Endothelial cell (in vitro differentiated cells): ENCODE measurements around the gene EPHA4. TPM values are rescaled to one million over a fixed set of nuclear protein-coding genes. Genes with fewer than 3 reads are reported as not detected.
A peak's percentile ranks its signal among the peaks of the same experiment; 100 is the strongest.

Source experiments
- DNase-seq: peaks from one replicate; pipeline ENCODE4 v3.0.0; 2021; ENCODE audit warnings: low spot score
- H3K27ac Mint-ChIP-seq: one replicate; pipeline ENCODE4 v1.8.0; 2021; ENCODE audit warnings: mixed read lengths, inconsistent platforms; ENCODE audit not compliant: unreplicated experiment
- H3K27me3 Mint-ChIP-seq: one replicate; pipeline ENCODE4 v1.8.0; 2021; ENCODE audit warnings: mild to moderate bottlenecking, moderate library complexity, mixed read lengths, inconsistent platforms; ENCODE audit not compliant: unreplicated experiment
- H3K36me3 Mint-ChIP-seq: one replicate; pipeline ENCODE4 v1.8.0; 2021; ENCODE audit warnings: mild to moderate bottlenecking, low read depth, mixed read lengths, inconsistent platforms; ENCODE audit not compliant: unreplicated experiment
- H3K4me1 Mint-ChIP-seq: one replicate; pipeline ENCODE4 v1.8.0; 2021; ENCODE audit warnings: mild to moderate bottlenecking, mixed read lengths, inconsistent platforms; ENCODE audit not compliant: unreplicated experiment
- H3K4me3 Mint-ChIP-seq: one replicate; pipeline ENCODE4 v1.8.0; 2021; ENCODE audit warnings: mild to moderate bottlenecking, mixed read lengths, inconsistent platforms; ENCODE audit not compliant: unreplicated experiment
- H3K9me3 Mint-ChIP-seq: one replicate; pipeline ENCODE4 v1.8.0; 2021; ENCODE audit warnings: mixed read lengths, inconsistent platforms; ENCODE audit not compliant: unreplicated experiment
- total RNA-seq: library from RNA; stranded (reverse); fragmentation: NEBNext Ultra II Directional; extraction: Animal tissue kit (Norgen Biotek cat#: 25700); gene quantifications from one replicate; pipeline ENCODE4 v1.2.1, GENCODE V29; 2021; ENCODE audit not compliant: unreplicated experiment
- TF ChIP-seq, protein P1 (sequence below): fragments of 200-600 bp; sonication (generic); IDR thresholded peaks from one replicate; pipeline ENCODE4 v1.5.0; 2021; ENCODE audit warnings: antibody characterized with exemption; ENCODE audit not compliant: unreplicated experiment

Gene EPHA4
- total RNA-seq, 1 donor from 2014 or later = 62.0 TPM

DNA sequence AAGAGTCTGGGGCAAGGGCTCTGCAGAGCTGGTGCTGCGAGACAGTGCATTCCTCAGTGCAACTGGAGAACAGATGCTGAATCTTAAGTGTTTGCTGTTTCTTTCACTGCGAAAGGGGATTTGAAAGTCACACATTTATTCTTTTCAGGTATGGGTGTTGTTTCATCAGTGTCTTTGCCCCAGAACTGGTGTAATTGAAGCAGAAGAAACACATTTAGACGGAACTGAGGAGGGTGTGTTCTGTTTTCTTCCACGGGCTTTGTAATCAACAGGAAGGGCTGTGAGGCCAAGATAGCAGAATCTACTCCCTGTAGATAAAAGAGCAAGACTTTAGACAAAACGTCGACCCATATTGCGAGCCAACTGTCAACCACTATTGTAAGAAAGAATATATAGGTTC is 151.9 kb downstream of the EPHA4 start:
- H3K27ac Mint-ChIP-seq = peak overlapping the region; percentile 48
- peak overlapping the region; percentile 49 for H3K4me3 Mint-ChIP-seq
- peak; percentile 8 for DNase-seq
- peaks cover 19% of the 10 kb centered on the region for H3K4me1 Mint-ChIP-seq
- no peaks in the 10 kb centered on the region for H3K9me3 Mint-ChIP-seq
- peaks cover 32% of the 10 kb centered on the region for H3K36me3 Mint-ChIP-seq
- H3K27me3 Mint-ChIP-seq = no peaks in the 10 kb centered on the region
- TF ChIP-seq, protein P1, sequence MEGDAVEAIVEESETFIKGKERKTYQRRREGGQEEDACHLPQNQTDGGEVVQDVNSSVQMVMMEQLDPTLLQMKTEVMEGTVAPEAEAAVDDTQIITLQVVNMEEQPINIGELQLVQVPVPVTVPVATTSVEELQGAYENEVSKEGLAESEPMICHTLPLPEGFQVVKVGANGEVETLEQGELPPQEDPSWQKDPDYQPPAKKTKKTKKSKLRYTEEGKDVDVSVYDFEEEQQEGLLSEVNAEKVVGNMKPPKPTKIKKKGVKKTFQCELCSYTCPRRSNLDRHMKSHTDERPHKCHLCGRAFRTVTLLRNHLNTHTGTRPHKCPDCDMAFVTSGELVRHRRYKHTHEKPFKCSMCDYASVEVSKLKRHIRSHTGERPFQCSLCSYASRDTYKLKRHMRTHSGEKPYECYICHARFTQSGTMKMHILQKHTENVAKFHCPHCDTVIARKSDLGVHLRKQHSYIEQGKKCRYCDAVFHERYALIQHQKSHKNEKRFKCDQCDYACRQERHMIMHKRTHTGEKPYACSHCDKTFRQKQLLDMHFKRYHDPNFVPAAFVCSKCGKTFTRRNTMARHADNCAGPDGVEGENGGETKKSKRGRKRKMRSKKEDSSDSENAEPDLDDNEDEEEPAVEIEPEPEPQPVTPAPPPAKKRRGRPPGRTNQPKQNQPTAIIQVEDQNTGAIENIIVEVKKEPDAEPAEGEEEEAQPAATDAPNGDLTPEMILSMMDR = no peak

DNA sequence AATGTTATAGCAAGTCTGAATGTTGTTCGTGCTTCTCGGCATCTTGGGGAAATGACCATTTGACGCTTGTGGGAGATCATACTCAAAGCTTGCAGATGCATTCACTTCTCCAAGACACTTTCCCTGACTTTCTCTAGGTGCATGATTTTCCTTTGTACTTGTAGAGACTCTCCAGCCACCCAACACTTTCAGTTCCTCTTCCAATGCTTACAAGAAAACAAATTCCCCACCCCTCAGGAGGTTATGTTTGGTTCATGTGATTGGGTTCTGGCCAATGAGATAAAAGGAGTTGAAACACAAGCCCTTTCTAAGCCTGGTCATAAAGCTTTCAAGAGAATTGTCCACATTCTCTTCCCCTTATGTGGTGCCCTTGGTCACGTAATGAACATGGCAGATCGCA is 156.3 kb downstream of the EPHA4 start:
- H3K27me3 Mint-ChIP-seq = no peaks in the 10 kb centered on the region
- peaks cover 13% of the 10 kb centered on the region for H3K36me3 Mint-ChIP-seq
- TF ChIP-seq, protein P1 = no peak
- H3K9me3 Mint-ChIP-seq = no peaks in the 10 kb centered on the region
- H3K27ac Mint-ChIP-seq = no peak overlapping the region
- DNase-seq = no peak
- no peak overlapping the region for H3K4me3 Mint-ChIP-seq
- H3K4me1 Mint-ChIP-seq = peaks cover 7% of the 10 kb centered on the region

DNA sequence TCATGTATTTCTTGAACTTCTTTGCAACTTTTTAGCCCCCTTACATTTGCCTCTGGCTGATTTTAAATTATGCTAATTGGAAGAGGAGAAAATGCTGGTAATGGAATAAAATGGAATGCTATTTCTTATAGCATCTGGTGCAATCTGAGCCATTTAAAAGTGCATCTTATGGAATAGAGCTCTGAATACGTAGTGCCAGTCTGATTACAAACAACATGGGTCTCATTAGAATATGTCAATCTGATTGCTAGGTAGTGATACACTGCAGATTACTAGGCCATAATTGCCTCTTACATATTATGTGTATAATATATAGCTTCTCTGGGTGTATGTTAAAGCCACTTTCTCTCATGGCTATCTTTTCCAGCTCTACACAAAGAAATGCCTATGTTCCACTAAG is 159.1 kb downstream of the EPHA4 start:
- TF ChIP-seq, protein P1 = no peak
- Mint-ChIP-seq H3K4me3 (no peak overlapping the region), H3K27me3 (no peaks in the 10 kb centered on the region), H3K9me3 (no peaks in the 10 kb centered on the region), H3K36me3 (peaks cover 3% of the 10 kb centered on the region), H3K4me1 (no peaks in the 10 kb centered on the region), H3K27ac (no peak overlapping the region)
- DNase-seq = no peak

DNA sequence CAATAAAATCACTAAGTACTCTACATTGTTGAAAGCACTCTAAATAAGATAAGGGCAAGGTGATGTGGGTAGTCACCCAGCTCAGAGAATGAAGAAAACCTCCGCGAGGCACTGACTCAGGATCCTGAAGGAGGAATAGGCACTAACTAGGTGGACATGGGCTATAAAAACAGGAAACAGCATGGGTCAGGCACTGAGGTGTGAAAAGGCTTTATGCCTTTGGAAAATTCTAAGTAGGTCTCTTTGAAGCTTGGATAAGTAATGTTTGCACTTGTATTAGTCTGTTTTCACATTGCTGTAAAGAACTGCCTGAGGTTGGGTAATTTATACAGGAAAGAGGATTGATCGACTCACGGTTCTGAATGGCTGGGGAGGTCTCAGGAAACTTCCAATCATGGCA is 161.6 kb downstream of the EPHA4 start:
- no peak for DNase-seq
- H3K27me3 Mint-ChIP-seq = no peaks in the 10 kb centered on the region
- no peaks in the 10 kb centered on the region for H3K9me3 Mint-ChIP-seq
- no peaks in the 10 kb centered on the region for H3K4me1 Mint-ChIP-seq
- TF ChIP-seq, protein P1 = no peak
- H3K4me3 Mint-ChIP-seq = no peak overlapping the region
- H3K27ac Mint-ChIP-seq = no peak overlapping the region
- H3K36me3 Mint-ChIP-seq = no peaks in the 10 kb centered on the region

DNA sequence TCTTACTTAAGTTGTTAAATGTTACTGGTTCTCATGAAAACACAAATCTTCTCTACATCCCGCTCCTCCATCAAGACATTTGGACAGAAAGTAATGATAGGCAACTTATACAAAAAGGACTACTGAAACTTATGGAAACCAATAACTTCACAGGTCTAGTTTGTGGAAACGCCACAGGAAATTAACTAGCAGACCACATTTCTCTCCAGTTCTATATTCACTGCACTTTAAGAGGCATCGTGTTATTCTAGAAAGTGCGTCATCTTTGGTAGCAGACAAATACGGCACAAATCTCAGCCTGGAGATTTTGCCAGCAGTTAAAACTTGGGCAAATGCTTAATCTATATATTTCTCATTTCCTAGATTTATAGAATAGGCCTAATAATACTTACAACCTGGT is 164.3 kb downstream of the EPHA4 start:
- Mint-ChIP-seq H3K4me3 (no peak overlapping the region), H3K27ac (no peak overlapping the region), H3K9me3 (no peaks in the 10 kb centered on the region), H3K27me3 (no peaks in the 10 kb centered on the region), H3K4me1 (no peaks in the 10 kb centered on the region), H3K36me3 (no peaks in the 10 kb centered on the region)
- TF ChIP-seq, protein P1 = no peak
- no peak for DNase-seq
